C4-2B (cell line): ENCODE data around the gene FAM20B.

Experiments used
- CTCF ChIP-seq: fragments of 450-650 bp; conservative IDR thresholded peaks from 2 replicates; pipeline ENCODE4 v1.5.1; 2017; ENCODE audit warnings: mild to moderate bottlenecking
- ZFX ChIP-seq: fragments of 450-650 bp; IDR thresholded peaks from 2 replicates; pipeline ENCODE4 v1.6.1; 2017

- TF ChIP-seq CTCF (no peak), ZFX (no peak)
Observed at GRCh38 chr1:179034720-179035119, 9.0 kb downstream of the FAM20B start.
